ENCODE data around the gene SDK1.

GRCh38 chr7:3300221-3300650 is 816 bp upstream of the SDK1 start:
- TF ChIP-seq SP1 (IDR thresholded peaks at IDR 0.05) = no peak
- no peak for TF ChIP-seq LEF1 (IDR thresholded peaks at IDR 0.05; ENCODE audit: borderline replicate concordance)
- no peak for TF ChIP-seq FOXM1 (IDR thresholded peaks at IDR 0.05; ENCODE audit: borderline replicate concordance)
- no peak for TF ChIP-seq FOXK2 (IDR thresholded peaks at IDR 0.05)
- TF ChIP-seq CTBP1 (IDR thresholded peaks at IDR 0.05; ENCODE audit: borderline replicate concordance) = no peak
- no peak for TF ChIP-seq L3MBTL2 (conservative IDR thresholded peaks at IDR 0.05)
- no peak for TF ChIP-seq SUZ12 (IDR thresholded peaks at IDR 0.05)
- no peak for TF ChIP-seq HDGF (IDR thresholded peaks at IDR 0.05; ENCODE audit: borderline replicate concordance)
- TF ChIP-seq FOXA1 (IDR thresholded peaks at IDR 0.05) = no peak
